D341Med (cell line): Measurements from ENCODE around the gene ME2.
"Not testable (repeated sequence)": the region's sequence is repeated elsewhere in the genome, so short reads cannot be mapped to it uniquely, and the experiment has no call there.

Experiments used
- DNase-seq: peaks from one replicate; pipeline ENCODE4 v3.0.0; 2012; ENCODE audit warnings: low spot score

ME2 gene

GRCh38 chr18:50973367-50974126 lies 94.6 kb downstream of the ME2 start:
- no peak for DNase-seq

DNA sequence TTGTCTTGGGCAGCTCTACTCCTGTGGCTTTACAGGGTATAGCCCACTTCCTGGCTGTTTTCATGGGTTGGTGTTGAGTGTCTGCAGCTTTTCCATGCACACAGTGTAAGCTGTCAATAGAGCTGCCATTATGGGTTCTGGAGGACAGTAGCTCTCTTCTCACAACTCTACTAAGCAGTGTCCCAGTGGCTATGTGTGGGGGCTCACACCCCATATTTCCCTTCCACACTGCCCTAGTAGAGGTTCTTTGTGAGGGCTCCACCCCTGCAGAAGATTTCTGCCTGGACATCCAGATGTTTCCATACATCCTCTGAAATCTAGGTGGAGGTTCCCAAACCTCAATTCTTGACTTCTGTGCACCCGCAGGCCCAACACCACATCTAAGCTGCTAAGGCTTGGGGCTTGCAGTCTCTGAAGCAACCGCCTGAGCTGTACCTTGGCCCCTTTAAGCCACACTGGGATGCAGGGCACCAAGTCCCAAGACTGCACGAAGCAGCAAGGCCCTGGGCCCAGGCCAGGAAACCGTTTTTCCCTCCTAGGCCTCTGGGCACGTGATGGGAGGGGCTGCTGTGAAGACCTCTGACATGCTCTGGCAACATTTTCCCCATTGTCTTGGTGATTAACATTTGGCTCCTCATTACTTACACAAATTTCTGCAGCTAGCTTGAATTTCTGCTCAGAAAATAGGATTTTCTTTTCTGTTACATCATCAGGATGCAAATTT lies 98.3 kb downstream of the ME2 start:
- no peak for DNase-seq

- DNase-seq: no peak
Measured at GRCh38 chr18:50981381-50981780, 102.5 kb downstream of the ME2 start.

DNA sequence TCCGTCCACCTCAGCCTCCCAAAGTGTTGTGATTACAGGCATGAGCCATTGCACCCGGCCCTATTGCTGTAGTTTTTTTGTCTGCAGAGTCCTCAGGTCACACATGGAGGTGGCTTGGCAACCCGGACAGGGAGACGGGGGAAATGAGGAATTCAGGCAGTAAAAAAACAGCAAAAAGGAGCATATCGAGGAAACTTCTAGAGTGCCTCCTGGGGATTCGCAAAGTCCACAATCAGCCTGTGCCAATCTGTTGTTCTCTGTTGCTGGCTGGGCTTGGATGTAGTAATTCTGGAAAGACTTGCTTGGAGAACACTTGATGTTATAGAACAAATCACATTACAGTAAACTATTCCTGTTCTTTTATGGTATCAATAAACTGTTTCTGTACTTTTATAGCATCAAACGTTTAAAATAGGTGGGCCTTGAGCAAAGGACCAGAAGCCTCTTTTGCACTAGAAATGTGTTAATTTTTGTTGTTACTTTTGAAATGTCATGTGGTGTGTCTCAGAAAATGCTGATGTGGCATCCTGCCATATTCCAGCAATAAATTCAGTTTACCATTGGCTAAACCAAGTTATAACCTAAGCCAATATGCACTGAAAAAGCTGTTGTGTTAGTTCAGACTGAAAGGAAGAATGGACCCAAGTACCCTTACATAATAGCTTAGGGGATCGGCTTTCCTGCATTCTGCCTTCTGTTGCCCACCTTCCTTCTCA lies 103.3 kb downstream of the ME2 start:
- DNase-seq: no peak

- no peak for DNase-seq
Measured at GRCh38 chr18:50982802-50983179, 103.9 kb downstream of the ME2 start.

- DNase-seq: no peak
Measured at GRCh38 chr18:50986360-50987087, 107.6 kb downstream of the ME2 start.

- DNase-seq: no peak
Measured at GRCh38 chr18:50987261-50987660, 108.3 kb downstream of the ME2 start.

- DNase-seq: no peak
Measured at GRCh38 chr18:50989711-50990110, 110.8 kb downstream of the ME2 start.

DNA sequence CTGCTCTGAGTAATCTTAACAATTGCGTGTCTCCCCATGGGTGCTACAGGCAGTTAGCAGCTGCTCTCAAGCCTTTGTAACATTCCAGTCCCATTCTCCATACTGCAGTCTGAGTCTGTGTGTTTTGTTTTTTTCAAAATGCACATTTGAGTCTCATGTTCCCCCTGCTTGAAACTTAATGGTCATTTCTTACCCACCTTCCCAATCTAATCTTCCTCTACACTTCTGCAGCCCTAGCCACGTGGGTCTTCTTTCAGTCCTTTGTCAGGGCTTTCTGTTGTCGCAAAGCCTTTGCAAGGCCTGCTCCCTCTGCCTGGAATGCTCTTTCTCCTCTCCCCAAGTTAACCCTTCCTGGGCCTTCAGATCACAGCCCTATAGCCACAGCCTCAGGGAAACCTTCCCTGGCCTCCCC lies 113.4 kb downstream of the ME2 start:
- DNase-seq: no peak

GRCh38 chr18:50994031-50994430 lies 115.1 kb downstream of the ME2 start:
- no peak for DNase-seq

DNA sequence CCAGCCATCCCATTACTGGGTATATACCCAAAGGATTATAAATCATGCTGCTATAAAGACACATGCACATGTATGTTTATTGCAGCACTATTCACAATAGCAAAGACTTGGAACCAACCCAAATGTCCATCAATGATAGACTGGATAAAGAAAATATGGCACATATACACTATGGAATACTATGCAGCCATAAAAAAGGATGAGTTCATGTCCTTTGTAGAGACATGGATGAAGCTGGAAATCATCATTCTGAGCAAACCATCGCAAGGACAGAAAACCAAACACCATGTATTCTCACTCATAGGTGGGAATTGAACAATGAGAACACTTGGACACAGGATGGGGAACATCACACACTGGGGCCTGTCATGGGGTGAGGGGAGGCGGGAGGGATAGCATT lies 124.3 kb downstream of the ME2 start:
- not testable (repeated sequence) for DNase-seq
